ENCODE data around the gene CALML5.

Gene CALML5

DNA sequence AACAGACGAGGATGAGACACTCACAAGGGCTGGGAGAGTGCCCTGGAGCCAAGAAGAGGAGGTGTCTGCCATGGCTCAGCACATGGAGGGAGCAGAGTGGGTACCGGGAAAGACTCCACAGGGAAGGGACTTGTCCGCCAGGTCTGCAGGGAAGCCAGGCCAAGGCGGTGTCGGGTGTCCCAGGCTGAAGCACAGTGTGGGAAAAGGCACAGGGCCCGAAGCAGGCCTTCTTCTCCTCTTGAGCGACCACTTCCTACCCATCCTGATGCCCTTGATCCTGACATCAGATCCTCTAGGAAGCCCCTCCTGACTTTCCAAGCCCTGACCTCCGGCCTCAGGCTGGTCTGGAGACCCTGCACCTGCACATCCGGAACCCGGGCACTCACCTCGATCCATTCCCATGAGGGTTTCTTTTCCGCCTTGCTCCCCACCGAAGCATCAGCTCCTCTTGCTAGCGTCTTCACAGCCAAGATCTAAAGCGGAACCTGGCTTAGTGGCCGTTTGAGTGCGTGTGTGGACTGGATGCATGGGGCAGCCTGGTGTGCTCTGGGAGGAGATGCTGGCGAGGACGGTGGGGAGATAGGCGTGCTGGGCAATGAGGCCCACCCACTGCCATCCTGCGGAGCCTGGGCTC, 33.8 kb upstream of the CALML5 start:
- no peak for DNase-seq (ENCODE audit: low read depth)

DNA sequence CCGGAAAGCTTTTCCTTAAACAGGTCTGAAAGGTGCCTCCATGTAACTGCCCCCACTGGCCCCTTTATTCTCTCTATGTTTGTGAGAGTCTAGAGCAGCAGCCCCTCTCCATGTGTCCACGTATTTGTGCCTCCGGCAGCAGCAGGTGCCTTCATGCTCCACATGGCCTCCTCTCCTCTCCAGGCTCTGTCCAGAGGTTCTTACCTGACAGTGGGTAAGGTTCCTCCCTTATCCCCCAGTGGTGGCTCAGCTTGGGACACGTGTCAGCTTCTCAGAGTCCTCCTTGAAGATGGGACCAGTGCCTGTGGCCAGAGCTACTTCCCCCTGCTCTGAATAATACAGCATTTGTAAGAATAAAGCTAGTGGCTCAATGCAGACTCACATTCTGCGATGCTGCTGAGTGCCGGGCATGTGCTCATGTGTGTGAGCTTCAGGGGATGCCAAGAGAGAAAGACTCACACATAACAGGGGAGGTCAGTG, 33.3 kb upstream of the CALML5 start:
- DNase-seq (ENCODE audit: low read depth): no peak

DNA sequence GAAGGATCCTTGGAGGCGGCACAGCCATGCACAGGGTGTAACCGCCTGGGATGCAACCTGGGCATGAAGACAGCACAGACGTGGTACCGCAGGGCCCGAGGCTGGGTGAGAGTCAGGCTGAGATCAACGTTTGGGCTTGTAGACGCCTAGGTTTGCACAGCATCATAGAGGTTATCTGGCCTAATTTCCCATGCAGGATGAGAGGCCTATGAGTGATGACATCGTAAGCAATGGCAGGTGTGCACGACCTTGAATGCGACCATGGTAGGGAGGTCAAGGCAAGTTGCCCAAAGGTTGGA, 32.9 kb upstream of the CALML5 start:
- DNase-seq (ENCODE audit: low read depth): no peak

DNA sequence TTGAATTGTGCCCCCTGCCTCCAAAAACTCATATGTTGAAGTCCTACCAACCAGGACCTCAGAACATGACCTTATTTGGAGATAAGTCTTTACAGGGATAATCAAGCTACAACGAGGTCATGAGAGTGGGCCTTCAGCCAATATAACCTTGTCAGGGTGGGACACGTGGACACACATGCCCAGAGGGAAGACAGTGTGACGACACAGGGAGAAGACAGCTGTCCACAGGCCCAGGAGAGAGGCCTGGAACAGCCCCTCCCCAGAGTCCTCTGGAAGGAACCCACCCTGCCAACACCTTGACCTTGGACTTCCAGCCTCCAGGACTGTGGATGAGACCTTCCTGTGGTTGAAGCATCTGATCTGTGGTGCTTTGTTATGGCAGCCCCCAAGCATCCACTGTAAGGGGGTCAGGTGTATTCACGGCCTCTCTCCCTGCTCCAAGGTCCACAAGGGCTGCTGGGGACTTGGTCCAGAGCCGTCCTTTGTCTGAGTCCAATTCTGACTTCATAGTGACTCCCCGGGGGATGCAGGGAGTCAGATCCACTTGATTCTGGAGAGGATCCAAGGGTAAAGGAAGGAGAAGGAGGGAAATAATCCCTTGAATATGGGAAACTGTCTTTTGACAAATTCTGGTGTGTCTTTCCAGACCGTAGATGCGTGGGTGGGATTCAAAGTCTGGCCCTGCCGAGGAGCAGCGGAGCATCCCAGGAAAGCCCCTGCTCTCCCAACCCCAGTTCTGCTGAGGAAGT, 32.4 kb upstream of the CALML5 start:
- DNase-seq (ENCODE audit: low read depth): no peak

DNA sequence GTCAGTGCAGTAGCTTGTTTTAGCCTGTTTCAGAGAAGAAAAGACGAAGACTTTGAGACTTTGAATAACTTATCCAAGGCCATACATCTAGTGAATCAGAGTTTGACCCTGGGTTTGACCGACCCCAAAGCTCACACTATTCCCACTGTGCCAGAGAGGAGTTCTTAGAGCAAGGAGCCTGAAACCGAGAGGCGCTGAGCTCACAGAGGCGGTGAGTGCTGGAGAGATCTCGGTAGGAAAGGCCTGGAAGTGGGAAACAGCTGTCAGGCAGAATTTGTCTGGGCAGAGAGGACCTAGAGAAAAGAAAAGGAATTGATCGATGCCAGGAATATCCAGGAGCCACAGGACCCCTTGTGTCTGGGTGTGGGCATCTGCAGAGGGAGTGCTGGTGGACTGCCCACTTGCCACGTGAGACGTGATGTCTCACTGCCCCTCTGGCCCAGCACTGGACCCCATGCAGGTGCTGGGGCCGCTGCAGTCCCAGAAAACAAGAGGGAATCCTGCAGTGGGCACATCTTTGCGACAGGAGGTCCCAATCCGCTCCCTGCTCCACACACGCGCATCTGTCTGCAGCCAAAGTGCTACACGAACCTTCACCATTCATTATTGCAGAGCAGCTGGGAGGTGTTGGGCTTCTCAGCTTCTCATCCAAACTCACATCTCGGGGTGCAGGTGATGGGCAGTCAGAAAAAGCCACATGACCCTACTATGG, 31.6 kb upstream of the CALML5 start:
- no peak for DNase-seq (ENCODE audit: low read depth)

DNA sequence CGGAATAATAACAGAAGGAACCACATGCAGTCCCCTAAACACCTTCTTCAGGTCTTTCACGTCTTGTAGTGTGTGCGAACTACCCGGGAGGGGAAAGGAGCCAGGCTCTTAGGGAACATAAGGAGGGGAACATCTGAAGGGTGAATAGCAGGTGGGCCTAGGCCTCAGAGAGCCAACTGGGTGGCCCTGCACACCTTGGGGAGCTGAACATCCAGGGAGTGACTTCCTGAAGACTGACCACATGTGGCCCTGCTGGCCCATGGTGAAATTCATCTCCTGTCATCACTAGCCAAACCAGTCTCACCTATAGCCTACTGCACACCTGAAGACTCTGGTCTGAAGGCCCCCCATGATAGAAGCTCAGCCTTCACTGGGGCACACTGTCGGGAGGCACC, 31.0 kb upstream of the CALML5 start:
- no peak for DNase-seq (ENCODE audit: low read depth)

DNA sequence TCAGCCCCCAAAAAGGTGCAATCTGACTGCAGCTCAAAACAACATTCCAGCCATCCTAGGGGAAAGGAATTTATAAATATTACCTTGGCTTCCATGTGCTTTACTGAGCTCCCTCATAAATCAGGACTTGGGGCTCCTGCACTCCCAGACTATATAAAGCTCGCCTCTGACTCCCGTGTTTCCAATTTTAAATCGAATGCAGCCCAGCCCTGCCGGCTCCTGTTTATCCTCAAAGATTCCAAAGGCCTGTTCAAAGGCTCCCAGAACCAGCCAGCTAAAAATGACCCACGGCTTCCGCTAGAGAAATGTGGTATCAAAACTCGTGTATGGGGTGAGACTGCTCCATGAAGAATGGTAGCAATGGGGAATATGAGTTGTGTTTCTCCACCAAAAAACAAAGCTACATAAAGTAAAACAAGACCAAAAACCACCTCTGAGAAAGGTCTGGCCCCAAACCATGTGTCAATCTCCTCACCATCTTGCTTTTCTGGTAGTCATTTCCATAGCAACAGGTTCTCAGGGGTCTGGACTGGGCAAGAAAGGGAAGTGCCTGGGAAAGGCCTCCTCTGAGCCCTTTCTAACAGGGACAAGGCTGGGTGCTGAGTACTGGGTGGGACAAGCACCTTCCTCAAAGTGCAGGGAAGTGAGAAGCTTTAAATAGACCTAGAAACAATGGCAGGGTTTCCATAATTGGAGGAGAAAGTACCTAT, 30.5 kb upstream of the CALML5 start:
- DNase-seq (ENCODE audit: low read depth): no peak

DNA sequence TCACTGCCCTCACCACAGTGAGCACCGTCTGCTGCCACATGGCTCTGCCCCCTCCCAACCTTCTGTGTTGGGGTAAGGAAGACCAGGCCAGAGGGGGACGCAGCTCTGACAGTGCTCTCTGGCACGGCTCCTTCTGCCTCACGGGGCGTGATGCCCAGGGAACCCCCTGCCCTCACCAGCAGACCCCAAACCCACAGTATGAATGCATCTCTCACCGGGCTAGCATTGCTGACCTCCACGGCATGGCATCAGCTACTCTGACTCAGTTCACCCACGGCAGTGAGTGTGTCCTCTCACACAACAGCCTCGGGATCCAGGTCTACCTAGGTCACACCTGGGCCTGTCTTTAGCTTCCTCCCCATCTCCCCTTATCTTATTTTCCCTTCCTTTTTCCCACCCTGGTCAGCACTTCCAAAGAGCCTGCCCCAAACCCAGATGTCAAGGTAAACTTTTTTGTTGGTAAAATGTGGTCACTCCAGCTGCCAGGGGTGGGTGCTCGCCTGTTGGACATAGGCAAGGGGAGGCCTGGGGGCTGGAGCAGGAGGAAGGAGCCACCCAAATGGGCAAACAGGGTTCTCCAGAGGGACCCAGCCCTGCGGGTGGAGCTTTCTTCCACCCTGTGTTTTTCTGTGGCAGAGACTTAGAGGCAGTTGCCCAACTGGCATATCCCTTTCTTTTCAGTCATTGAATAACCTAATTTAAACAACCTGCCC, 29.8 kb upstream of the CALML5 start:
- DNase-seq (ENCODE audit: low read depth): no peak

DNA sequence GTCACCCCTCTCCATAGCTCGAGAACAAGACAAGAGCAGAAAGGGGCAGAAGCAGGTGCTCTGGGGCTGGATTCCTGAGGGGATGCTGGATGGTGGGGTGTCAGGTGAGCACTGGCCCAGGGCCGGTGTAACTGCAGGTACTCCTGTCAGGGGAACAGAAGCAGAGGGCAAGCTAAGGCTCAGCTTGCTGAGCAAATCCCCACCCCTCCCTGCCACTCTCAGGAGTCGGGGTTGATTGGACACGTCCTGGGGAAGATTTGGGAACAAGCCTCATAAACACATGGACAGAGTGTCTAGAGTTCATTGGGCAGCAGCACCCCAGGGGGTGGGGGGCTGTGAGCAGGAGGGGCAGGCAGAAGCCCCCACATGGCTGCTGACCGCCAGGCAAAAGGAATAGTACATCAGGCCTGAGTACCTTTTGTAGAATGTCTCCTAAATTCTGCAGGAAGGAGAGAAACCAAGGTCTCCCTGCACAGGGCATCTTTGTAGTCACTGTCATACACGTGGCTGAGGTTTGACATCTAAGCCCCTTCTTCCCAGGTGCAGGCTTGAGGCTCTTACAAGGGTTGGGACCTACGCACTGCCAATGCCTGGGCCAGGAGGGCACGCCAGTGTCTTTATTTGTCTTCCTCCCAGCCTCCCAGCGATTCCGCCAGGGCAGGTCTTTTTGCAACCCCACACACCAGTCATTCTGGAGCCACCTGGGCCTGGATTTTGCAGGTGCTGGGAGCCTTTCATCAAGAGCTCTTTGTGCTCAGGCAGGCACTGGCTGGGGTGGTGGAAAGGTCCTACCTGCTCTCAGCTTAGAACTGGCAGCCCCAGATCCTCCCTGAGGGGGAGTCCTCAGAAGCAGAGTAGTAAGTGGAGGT, 28.2 kb upstream of the CALML5 start:
- DNase-seq (ENCODE audit: low read depth): no peak

DNA sequence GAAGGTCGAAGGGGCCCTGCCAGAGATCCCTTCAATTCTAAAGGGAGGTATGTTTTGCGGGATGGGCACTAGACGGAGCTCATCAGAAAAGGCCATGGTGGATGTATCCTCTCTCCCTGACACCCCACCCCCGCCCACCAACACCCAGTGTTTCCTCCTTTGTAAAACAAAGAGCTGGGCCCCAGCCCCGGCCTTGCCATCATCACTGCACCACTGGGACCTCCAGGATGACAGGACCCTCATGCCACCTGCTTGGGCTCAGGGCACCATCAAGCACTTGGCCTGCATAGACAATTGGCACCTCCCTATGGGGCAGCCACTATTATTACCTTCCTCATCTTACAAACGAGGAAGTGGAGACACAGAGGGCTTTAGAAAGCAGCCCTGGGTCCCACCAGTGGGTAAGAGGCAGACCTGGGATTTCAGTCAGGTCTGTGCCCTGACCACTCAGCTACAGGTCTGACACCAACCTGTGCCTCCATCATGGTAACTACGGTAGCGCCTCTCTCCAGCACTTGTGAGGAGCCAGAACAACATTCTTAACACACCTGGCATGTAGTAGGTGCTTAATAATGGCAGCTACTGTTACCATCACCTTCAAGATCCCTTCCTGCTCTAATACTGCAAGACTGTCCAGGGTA, 27.4 kb upstream of the CALML5 start:
- no peak for DNase-seq (ENCODE audit: low read depth)

DNA sequence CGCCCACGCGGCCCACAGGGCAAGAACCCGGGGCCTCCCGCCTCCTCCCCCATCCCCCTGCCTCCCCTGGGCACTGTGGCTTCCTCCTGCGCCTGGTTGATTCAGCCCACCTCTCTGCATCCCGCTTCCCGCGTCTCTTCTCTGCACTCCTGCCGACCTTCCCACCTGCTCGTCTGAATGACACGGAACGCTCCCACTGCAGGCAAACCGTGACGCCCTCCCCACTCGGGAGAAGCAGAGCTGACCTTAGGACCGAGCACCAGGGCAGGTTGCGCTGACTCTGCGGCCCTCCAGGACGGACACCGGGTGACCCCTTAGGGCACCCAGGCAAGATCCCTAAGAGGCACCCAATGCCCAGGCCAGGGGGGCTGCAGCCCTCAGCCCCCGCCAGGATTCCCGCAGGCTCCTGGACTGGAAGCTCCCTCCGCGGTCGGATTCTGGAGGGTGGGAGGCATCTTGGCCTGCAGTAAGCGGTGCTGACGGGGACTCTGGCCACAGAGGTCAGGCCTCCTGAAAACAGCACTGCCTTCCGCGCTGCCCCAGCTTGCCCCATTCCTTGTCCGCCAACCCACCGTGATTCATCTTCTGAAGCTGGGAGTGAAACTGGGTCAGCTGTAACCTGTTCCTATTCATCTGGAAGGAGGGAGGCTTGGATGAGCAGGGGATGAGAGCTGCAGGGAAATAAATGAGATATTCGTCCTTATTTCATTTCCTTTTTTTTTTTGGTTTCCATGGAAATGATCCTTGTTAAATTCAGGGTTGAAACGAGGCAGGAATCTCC, 26.4 kb upstream of the CALML5 start:
- DNase-seq (ENCODE audit: low read depth): no peak

DNA sequence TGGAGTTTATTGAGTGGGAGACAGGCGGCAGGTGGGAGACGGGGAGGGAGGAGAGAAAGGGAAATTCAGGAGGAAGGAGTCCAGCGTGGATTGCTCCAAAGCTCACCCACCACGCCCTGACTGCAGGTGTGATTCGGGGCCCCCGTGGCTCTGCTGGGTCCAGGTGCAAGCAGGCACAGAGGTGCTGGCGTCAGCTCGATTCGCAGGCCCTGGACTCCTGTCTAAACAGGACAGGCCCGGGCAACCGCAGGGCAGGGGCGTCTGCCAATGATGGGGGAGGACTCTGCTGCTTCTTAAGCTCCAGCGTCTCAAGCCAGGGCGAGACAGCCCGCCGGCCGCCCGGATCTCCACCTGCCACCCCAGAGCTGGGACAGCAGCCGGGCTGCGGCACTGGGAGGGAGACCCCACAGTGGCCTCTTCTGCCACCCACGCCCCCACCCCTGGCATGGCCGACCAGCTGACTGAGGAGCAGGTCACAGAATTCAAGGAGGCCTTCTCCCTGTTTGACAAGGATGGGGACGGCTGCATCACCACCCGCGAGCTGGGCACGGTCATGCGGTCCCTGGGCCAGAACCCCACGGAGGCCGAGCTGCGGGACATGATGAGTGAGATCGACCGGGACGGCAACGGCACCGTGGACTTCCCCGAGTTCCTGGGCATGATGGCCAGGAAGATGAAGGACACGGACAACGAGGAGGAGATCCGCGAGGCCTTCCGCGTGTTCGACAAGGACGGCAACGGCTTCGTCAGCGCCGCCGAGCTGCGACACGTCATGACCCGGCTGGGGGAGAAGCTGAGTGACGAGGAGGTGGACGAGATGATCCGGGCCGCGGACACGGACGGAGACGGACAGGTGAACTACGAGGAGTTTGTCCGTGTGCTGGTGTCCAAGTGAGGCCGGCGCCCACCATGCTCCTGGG, 25.5 kb upstream of the CALML5 start, which contains the start of gene CALML3:
Gene CALML3, plus strand, starts transcription at position 321 of the 920 bp plus-strand sequence. Its CDS starts 125 bp downstream, at position 446.
- no peak for DNase-seq (ENCODE audit: low read depth)

DNA sequence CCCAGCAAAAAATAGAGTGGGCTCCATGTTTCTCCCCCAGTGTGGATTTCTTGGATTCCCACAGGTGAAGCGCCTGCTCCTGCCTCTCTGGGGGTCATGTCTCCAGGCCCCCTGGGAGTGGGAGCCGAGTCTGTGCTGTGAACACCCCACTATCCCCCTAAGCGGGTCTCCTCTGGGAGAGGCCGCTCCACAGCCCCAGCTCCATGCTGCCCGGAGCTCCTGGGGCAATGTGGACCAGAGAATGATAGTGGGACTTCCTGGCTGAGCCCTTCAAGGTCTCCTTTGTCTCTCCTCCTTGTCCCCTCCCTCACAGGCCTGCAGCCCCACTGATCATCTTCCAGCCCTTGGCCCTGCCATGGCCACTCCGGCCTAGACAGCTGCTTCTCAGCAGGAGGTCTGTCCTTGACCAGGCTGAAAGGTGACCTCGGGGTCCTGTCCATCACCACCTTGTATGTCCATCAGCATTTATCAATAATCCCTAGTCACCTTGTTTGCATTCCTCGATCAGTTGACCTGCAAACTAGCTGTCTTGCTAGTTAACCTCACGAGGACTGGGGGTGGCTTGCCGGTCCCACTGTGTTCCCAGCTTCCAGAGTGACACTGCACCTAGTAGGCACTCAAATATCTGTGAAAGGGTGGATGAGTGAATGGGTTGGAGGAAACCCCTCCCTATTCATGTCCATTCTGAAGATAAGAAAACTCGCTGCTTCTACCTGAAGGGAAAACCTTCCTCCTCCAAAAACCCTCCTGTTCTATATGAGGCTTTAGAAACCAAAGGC, 24.6 kb upstream of the CALML5 start:
- DNase-seq (ENCODE audit: low read depth): no peak

DNA sequence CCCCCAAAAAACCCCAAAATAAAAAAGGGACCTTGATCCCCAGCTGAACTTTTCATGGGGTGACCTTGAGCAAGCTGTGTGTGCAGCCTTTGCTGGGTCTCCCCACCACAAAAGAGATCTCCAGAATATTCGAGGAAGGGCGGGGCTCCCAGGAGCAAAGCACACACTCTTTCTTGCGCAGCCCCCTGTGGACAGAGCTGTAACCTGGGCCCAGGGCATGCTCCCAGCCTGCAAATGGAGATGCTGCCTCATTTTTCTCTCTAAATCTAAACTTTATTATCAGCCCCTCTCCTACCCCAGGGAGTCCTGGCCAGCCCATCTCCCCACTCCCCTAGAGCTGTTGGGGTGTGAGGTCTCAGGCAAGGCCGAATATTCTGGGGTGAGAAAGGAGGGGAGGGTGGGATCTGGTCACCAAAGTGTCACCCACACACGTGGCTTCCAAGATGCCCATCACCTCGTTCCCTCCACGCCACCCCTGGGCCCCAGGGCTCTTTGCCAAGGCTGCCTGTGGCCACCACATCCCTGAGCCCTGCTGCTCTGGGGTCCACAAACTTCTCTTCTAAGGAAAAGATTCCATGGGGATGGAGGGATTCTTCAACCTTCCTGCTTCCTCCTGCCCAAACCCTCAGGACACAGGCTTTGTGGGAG, 23.7 kb upstream of the CALML5 start:
- DNase-seq (ENCODE audit: low read depth): no peak

DNA sequence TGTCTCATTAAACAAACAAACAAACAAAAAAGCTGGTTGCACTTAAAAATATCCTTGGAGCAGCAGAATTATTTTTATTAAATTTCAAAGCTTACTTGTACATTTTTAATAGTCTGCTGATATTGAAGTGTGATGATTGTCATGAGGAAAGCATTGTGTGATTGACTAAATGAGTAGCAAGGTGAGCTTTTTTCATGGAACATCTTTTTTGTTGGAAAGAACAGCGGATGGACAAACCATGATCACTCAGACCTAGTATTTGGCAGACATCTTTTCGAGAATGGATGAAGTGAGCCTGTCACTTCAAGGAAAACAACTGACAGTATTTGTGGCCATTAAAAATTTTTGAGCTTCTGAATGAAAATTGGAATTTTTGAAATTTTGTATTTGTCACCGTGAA, 19.7 kb upstream of the CALML5 start:
- no peak for DNase-seq (ENCODE audit: low read depth)

DNA sequence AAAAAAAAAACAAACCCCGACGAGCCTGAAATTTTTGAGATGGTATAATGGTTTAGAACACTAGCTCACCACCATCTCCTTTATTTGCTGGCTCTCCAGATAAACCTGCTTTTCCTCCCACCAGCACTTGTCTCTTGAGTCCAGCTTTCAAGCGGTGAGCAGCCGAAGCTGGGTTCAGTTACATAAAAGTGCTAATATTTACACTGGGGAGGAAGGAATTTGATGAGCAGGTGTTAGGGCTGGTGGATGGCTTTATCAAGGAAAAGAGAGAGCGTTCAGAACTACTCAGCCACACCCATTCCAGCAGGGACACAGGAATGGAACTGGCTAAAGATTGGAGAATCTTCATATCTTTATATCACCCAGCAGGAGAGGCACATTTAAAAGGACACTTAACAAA, 18.8 kb upstream of the CALML5 start:
- DNase-seq (ENCODE audit: low read depth): no peak

DNA sequence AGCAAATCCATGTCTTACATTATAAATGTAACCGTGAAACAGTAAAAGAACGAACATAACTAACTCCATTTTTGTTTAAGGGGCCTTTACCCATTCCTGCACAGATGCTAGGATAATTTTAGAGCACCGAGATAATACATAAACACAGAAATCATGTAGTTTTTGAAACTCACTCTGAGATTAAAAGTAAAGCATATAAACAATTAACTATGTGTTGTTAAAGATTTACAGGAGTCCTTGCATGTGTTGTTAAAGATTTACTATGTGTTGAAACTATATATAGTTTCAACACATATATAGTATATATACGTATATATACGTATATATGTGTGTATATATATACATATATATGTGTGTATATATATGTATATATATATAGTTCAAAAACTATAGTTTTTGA, 18.2 kb upstream of the CALML5 start:
- DNase-seq (ENCODE audit: low read depth): no peak
